GM19023 (cell line): ENCODE results near the gene DET1.

Source experiments
- ATAC-seq: cut with Tn5 transposase; IDR thresholded peaks from one replicate; pipeline ENCODE4 v1.9.1; 2021; ENCODE audit warnings: mild to moderate bottlenecking, moderate library complexity; ENCODE audit not compliant: unreplicated experiment

The DET1 gene

DNA sequence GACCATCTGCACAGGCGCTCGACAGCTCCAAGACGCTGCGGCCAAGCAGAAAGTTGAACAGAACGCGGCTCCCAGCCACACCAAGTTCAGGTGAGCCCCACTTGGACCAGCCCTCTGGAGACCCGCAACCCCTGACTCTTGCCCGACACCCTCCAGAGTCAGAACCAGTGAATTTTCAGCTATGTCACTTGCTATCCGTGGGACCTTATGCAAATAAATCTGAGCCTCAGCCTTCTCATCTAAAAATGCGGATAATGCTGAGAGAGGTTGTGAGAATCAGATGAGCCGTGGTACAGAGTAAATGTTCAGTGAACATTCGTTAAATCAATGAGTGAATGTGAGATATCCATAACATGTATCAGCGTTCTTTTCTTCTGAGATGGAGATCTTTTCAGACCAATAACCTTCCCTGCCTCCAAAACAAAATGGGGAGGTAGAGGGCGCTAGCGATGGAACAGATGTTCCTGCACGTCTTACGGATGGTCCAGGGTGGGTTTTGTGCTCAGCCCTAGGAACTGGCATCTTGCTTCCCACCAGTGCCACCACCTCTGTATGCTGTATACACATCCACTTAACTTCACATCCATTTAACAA is 78.4 kb downstream of the DET1 start:
- ATAC-seq, result peak; percentile 24

DNA sequence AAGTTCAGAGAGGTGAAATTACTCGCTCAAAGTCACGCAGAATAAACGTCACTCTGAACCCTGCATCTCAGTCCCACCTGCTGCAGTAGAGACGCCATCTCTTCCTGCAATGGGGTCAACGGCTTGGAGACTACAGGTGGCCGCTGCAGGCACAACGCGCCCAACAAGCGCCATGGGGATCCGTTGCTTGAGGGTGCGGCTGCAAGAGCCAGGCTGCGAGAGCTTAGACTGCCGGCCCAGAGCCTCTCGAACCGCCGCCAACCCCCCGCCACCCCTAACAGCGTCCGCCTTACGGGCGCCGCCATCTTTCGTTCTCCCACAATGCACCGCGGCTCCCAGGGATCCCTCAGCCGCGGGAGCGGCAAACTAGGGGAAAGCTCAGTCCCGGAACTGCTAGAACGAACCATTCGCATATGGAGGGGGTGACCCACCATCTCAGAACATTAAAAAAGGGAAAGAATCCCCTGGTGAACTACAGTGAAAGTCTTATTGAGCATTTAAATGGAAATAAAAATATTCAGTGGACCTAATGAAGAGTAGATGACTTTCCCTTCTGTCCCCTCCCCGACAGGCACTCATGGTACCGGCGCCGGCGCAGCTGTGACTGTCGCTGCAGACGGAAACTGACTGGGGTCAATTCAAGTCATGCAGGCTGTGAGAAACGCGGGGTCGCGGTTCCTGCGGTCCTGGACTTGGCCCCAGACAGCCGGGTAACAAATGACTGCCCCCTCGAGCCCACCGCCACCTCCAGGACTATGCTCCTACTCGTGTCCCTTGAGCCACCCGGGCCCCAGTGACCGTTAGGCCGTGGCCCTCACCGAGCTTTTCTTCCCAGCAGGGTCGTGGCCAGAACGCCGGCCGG is 79.2 kb downstream of the DET1 start, which contains the start of the genes MRPL46 and MRPS11:
TSS of gene MRPL46 (minus strand) at position 316 of the 862 bp plus-strand sequence. CDS start at position 305, 11 bp downstream.
TSS of gene MRPS11 (plus strand) at position 636 of the 862 bp plus-strand sequence. CDS start at position 646, 10 bp downstream.
- peak; percentile 92 for ATAC-seq

DNA sequence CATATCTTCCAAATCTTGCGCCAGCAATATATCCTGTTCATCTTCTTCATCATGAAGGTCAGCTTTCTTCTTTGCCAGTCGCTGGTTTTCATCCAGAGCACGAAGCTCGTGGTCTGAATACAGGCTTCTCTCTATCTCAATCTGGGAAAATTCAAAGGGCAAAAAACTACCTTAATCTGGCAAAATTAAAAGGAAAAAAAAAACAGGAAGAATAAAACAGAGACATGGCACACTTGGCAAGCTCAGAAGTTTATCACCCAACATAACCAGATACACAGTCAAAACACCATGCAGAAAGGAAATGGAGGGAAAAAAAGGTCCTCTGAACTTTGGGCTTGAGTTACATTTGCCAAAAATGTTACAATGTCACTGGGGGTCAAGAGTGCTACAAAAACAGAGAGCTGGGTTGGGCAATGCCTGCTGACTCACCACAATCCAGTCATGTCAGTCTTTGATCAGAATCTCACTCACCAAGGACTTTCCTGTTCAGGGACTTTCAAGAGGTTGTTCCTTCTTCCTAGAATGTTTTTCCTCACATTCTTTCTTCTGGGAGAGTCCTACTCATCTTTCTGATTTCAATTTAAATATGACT is 80.8 kb downstream of the DET1 start:
- ATAC-seq, result no peak

DNA sequence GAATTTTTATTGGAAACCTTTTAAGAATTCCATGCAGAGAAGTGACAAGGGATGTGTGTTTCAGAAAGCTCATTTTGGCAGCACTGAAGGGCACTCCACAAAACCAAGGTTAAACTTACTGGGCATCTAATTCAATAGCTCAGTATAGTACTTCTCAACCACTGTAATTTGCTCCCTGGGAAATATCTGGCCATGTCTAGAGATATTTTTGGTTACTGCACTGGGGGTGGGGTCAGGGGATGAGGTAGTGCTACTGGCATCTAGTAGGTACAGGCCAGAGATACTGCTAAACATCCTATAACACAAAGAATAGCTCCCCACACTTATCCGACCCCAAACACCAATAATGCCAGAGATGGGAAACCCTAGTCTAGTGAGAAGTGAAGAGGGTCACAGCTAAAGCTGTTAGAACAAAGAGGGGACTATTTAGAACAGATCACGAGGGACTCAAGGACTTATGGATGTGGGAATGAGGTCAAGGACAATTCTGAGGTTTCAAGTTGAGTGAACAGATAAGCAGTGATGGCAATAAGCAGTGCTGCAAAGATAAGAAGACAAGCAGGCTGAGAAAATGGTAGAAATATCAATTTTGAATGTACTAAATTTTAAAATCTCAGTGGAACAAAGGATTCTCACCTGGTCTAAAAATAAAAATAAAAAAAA is 82.5 kb downstream of the DET1 start:
- ATAC-seq, result no peak
